GM19397 (cell line): ENCODE data around the gene MYLK.

Experiments used
- ATAC-seq: cut with Tn5 transposase; IDR thresholded peaks from one replicate; pipeline ENCODE4 v1.9.1; 2021; ENCODE audit warnings: mild to moderate bottlenecking, moderate library complexity; ENCODE audit not compliant: unreplicated experiment

Gene MYLK

GRCh38 chr3:123878807-123879206 lies 5.3 kb downstream of the MYLK start:
- no peak for ATAC-seq

GRCh38 chr3:123877965-123878364 lies 6.2 kb downstream of the MYLK start:
- ATAC-seq: no peak

- no peak for ATAC-seq
Measured at GRCh38 chr3:123877466-123877865, 6.7 kb downstream of the MYLK start.

GRCh38 chr3:123876858-123877257 lies 7.3 kb downstream of the MYLK start:
- ATAC-seq: no peak

- ATAC-seq: no peak
Measured at GRCh38 chr3:123872621-123873020, 11.5 kb downstream of the MYLK start.

- ATAC-seq: no peak
Measured at GRCh38 chr3:123871946-123872345, 12.2 kb downstream of the MYLK start.

- no peak for ATAC-seq
Measured at GRCh38 chr3:123870033-123870432, 14.1 kb downstream of the MYLK start.

GRCh38 chr3:123869165-123869564 lies 15.0 kb downstream of the MYLK start:
- ATAC-seq: no peak

- ATAC-seq: no peak
Measured at GRCh38 chr3:123864706-123865105, 19.4 kb downstream of the MYLK start.

- ATAC-seq: no peak
Measured at GRCh38 chr3:123862152-123862551, 22.0 kb downstream of the MYLK start.

- ATAC-seq: no peak
Measured at GRCh38 chr3:123861081-123861836, 22.9 kb downstream of the MYLK start.

- ATAC-seq: no peak
Measured at GRCh38 chr3:123859177-123859576, 25.0 kb downstream of the MYLK start.

GRCh38 chr3:123854905-123855304 lies 29.2 kb downstream of the MYLK start:
- no peak for ATAC-seq

- no peak for ATAC-seq
Measured at GRCh38 chr3:123853686-123854372, 30.3 kb downstream of the MYLK start.

- ATAC-seq: no peak
Measured at GRCh38 chr3:123847209-123847608, 36.9 kb downstream of the MYLK start.

- ATAC-seq: no peak
Measured at GRCh38 chr3:123843668-123844067, 40.5 kb downstream of the MYLK start.

GRCh38 chr3:123842711-123843110 lies 41.4 kb downstream of the MYLK start:
- ATAC-seq: no peak

GRCh38 chr3:123841476-123842238 lies 42.5 kb downstream of the MYLK start:
- no peak for ATAC-seq

- no peak for ATAC-seq
Measured at GRCh38 chr3:123840961-123841360, 43.2 kb downstream of the MYLK start.

- ATAC-seq: no peak
Measured at GRCh38 chr3:123837858-123838257, 46.3 kb downstream of the MYLK start.

- no peak for ATAC-seq
Measured at GRCh38 chr3:123834631-123835030, 49.5 kb downstream of the MYLK start.

- no peak for ATAC-seq
Measured at GRCh38 chr3:123833398-123833785, 50.7 kb downstream of the MYLK start.
